HepG2 (cell line): Measurements from ENCODE around the gene ABCA3. TPM values are rescaled to one million over a fixed set of nuclear protein-coding genes. Genes with fewer than 3 reads are reported as not detected.

Source experiments
- AGO1 ChIP-seq: fragments of 200-400 bp; formaldehyde crosslinking; IDR thresholded peaks from 2 replicates; pipeline ENCODE4 v1.6.1; 2017; ENCODE audit warnings: mild to moderate bottlenecking, low read depth, low read length, moderate library complexity; ENCODE audit not compliant: poor library complexity, severe bottlenecking
- ARID2 ChIP-seq: sonication (generic); formaldehyde crosslinking; IDR thresholded peaks from 2 replicates; pipeline ENCODE4 v1.8.1; 2022; ENCODE audit warnings: mild to moderate bottlenecking, missing genetic modification reagents, borderline replicate concordance
- ATF1 ChIP-seq: IDR thresholded peaks from 2 replicates; pipeline ENCODE4 v1.6.1; 2016; ENCODE audit warnings: mild to moderate bottlenecking, control low read depth
- CCAR2 ChIP-seq: fragments of 200-400 bp; formaldehyde crosslinking; optimal IDR thresholded peaks from 2 replicates; pipeline ENCODE3; 2018; ENCODE audit warnings: low read depth, mild to moderate bottlenecking, low read length, moderate library complexity
- EEA1 ChIP-seq: sonication (generic); formaldehyde crosslinking; IDR thresholded peaks from 2 replicates; pipeline ENCODE4 v1.5.1; 2020; ENCODE audit warnings: mild to moderate bottlenecking, missing genetic modification reagents, borderline replicate concordance
- FOXK2 ChIP-seq: fragments of 450-650 bp; IDR thresholded peaks from 2 replicates; pipeline ENCODE4 v1.6.1; 2016
- FOXM1 ChIP-seq: sonication (generic); formaldehyde crosslinking; IDR thresholded peaks from 2 replicates; pipeline ENCODE4 v1.5.0; 2020; ENCODE audit warnings: missing genetic modification reagents
- HNRNPH1 ChIP-seq: fragments of 200-400 bp; formaldehyde crosslinking; optimal IDR thresholded peaks from 2 replicates; pipeline ENCODE3; 2017; ENCODE audit warnings: mild to moderate bottlenecking, low read depth, low read length
- HOMEZ ChIP-seq: IDR thresholded peaks from 2 replicates; pipeline ENCODE4 v1.6.1; 2016; ENCODE audit warnings: low read depth
- HOXA9 ChIP-seq: sonication (generic); formaldehyde crosslinking; IDR thresholded peaks from 2 replicates; pipeline ENCODE4 v1.8.1; 2022; ENCODE audit warnings: missing genetic modification reagents, mild to moderate bottlenecking, moderate library complexity, borderline replicate concordance
- MBNL3 ChIP-seq: fragments of 250-450 bp; sonication (Bioruptor Pico); conservative IDR thresholded peaks from 2 replicates; pipeline ENCODE4 v1.8.0; 2022; ENCODE audit warnings: mild to moderate bottlenecking, inconsistent platforms
- MXD4 ChIP-seq: IDR thresholded peaks from 2 replicates; pipeline ENCODE4 v1.6.1; 2016; ENCODE audit warnings: mild to moderate bottlenecking, missing biosample characterization, missing genetic modification reagents
- NFKB2 ChIP-seq: sonication (generic); formaldehyde crosslinking; IDR thresholded peaks from 2 replicates; pipeline ENCODE4 v1.4.0; 2020; ENCODE audit warnings: missing genetic modification reagents, borderline replicate concordance
- PCBP1 ChIP-seq: fragments of 200-400 bp; formaldehyde crosslinking; IDR thresholded peaks from 2 replicates; pipeline ENCODE4 v1.6.1; 2017; ENCODE audit warnings: mild to moderate bottlenecking, low read depth, low read length, borderline replicate concordance
- SMARCE1 ChIP-seq: fragments of 450-650 bp; IDR thresholded peaks from 2 replicates; pipeline ENCODE4 v1.6.1; 2017; ENCODE audit warnings: borderline replicate concordance
- ZKSCAN8 ChIP-seq: IDR thresholded peaks from 2 replicates; pipeline ENCODE4 v1.6.1; 2016; ENCODE audit warnings: borderline replicate concordance, missing genetic modification reagents, missing compliant biosample characterization
- ZNF569 ChIP-seq: sonication (generic); formaldehyde crosslinking; IDR thresholded peaks from 2 replicates; pipeline ENCODE4 v1.5.0; 2020; ENCODE audit warnings: mild to moderate bottlenecking, missing genetic modification reagents, moderate library complexity, borderline replicate concordance
- ZNF670 ChIP-seq: sonication (generic); formaldehyde crosslinking; IDR thresholded peaks from 2 replicates; pipeline ENCODE4 v1.8.0; 2022; ENCODE audit warnings: mild to moderate bottlenecking, missing genetic modification reagents, borderline replicate concordance
- polyA plus RNA-seq, 8 experiments: library from polyadenylated mRNA; depleted of rRNA in 3 of 8; stranded (reverse) in 7 of 8; unstranded in 1 of 8; fragments of >200 nt; fragmentation: Illumina TruSeq in 4 of 8; extraction: Trizol in 4 of 8; gene quantifications; 2 replicates each; pipeline versions ENCODE4 v1.2.1 to v1.2.3, GENCODE V29; 2011 to 2016; ENCODE audit warnings: low read depth in 4 of 8, missing spikeins in 1 of 8, mixed read lengths in 1 of 8; ENCODE audit not compliant: insufficient read depth in 1 of 8
- total RNA-seq, 5 experiments: library from RNA; depleted of rRNA; stranded (reverse); fragments of >200 nt; fragmentation: Illumina TruSeq; extraction: Trizol; gene quantifications; 2 replicates each; pipeline ENCODE4 v1.2.3, GENCODE V29; 2016; ENCODE audit warnings: low read depth in 1 of 5
- TF ChIP-seq, protein P1 (sequence below): sonication (generic); formaldehyde crosslinking; IDR thresholded peaks from 2 replicates; pipeline ENCODE4 v1.4.0; 2020; ENCODE audit warnings: mild to moderate bottlenecking, missing genetic modification reagents
- TF ChIP-seq, protein P2 (sequence below): sonication (generic); formaldehyde crosslinking; conservative IDR thresholded peaks from 2 replicates; pipeline ENCODE4 v1.4.0; 2020; ENCODE audit warnings: missing genetic modification reagents
- TF ChIP-seq, protein P3 (sequence below): IDR thresholded peaks from 2 replicates; pipeline ENCODE4 v1.6.1; 2016; ENCODE audit warnings: low read depth, control low read depth

Gene ABCA3
- total and polyA plus RNA-seq, 2 of the 13 experiments (the other 11 are each of a cell fraction or from before 2014, with no cell fraction given) = 0.60 to 1.5 TPM

DNA sequence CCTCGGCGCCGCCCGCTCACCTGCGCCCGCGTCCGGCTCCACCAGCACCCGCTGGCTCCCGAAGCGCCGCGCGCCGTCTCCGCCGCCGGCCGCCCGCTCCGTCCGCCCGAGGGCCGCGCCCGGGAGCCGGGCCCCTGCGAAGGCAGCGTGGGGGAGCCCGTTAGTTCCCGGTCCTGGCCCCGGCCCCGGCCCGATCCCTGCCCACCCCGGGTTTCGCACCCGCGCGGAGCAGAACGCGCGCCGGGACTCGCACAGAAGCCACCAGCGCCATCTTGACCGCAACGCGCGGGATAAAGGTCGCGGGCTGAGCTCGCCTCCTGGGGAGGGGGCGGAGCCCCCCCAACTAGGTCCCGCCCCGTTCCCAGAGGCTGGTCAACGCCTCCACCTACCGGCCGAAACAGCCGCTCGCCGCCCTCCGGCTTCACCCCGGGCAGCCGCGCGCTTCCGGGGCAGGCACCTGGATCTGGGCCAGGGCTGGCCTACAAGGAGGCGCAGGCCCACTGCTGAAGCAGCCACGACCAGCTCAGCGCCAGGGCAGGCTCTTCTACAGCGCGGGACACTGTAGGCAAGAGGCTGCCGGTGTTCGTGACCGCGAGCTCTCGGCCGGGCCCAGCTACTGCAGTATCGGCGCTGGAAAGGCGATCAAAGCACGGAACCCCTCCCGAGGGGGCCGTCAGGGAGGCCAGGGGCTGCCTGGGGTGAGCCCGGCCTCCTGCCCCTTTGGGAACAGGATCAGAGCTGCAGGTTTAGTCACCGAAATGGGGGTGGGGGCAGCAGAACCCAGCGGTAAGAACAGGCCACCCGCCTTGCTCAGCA lies 89.0 kb downstream of the ABCA3 start, which contains the start of gene ECI1 (continued):
- TF ChIP-seq, protein P1, sequence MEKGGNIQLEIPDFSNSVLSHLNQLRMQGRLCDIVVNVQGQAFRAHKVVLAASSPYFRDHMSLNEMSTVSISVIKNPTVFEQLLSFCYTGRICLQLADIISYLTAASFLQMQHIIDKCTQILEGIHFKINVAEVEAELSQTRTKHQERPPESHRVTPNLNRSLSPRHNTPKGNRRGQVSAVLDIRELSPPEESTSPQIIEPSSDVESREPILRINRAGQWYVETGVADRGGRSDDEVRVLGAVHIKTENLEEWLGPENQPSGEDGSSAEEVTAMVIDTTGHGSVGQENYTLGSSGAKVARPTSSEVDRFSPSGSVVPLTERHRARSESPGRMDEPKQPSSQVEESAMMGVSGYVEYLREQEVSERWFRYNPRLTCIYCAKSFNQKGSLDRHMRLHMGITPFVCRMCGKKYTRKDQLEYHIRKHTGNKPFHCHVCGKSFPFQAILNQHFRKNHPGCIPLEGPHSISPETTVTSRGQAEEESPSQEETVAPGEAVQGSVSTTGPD (CRISPR knock-in tag) = 0 out of 2 replicates have a peak, but pooled peaks have one; percentile 30
- TF ChIP-seq ZNF670 (CRISPR knock-in tag) (peak; percentile 81), MBNL3 (CRISPR knock-in tag) (no peak), CCAR2 (no peak), AGO1 (peak; percentile 86), FOXK2 (no peak), HOMEZ (CRISPR knock-in tag) (peak; percentile 63), HOXA9 (peak; percentile 26; the same call in 1 of the 2 replicates), EEA1 (CRISPR knock-in tag) (no peak), PCBP1 (no peak), ZNF569 (no peak), HNRNPH1 (no peak), SMARCE1 (no peak), ARID2 (CRISPR knock-in tag) (0 out of 2 replicates have a peak, but pooled peaks have one; percentile 32), ZKSCAN8 (CRISPR knock-in tag) (peak; percentile 80; the same call in 1 of the 2 replicates), FOXM1 (CRISPR knock-in tag) (0 out of 2 replicates have a peak, but pooled peaks have one; percentile 17), ATF1 (CRISPR knock-in tag) (no peak), NFKB2 (CRISPR knock-in tag) (0 out of 2 replicates have a peak, but pooled peaks have one; percentile 29), MXD4 (CRISPR knock-in tag) (no peak)
- TF ChIP-seq, protein P2, sequence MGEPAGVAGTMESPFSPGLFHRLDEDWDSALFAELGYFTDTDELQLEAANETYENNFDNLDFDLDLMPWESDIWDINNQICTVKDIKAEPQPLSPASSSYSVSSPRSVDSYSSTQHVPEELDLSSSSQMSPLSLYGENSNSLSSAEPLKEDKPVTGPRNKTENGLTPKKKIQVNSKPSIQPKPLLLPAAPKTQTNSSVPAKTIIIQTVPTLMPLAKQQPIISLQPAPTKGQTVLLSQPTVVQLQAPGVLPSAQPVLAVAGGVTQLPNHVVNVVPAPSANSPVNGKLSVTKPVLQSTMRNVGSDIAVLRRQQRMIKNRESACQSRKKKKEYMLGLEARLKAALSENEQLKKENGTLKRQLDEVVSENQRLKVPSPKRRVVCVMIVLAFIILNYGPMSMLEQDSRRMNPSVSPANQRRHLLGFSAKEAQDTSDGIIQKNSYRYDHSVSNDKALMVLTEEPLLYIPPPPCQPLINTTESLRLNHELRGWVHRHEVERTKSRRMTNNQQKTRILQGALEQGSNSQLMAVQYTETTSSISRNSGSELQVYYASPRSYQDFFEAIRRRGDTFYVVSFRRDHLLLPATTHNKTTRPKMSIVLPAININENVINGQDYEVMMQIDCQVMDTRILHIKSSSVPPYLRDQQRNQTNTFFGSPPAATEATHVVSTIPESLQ (CRISPR knock-in tag) = no peak
- TF ChIP-seq, protein P3, sequence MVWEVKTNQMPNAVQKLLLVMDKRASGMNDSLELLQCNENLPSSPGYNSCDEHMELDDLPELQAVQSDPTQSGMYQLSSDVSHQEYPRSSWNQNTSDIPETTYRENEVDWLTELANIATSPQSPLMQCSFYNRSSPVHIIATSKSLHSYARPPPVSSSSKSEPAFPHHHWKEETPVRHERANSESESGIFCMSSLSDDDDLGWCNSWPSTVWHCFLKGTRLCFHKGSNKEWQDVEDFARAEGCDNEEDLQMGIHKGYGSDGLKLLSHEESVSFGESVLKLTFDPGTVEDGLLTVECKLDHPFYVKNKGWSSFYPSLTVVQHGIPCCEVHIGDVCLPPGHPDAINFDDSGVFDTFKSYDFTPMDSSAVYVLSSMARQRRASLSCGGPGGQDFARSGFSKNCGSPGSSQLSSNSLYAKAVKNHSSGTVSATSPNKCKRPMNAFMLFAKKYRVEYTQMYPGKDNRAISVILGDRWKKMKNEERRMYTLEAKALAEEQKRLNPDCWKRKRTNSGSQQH = 0 out of 2 replicates have a peak, but pooled peaks have one; percentile 22
